Thoracic aorta (tissue), 2 donors: ENCODE data around the gene KDM6A. TPM values are rescaled to one million over a fixed set of nuclear protein-coding genes. Genes with fewer than 3 reads are reported as not detected.

ENCODE experiments used
- ATAC-seq: fragments of 150-250 bp; one replicate; pipeline ENCODE4 v1.8.0; 2017; ENCODE audit warnings: low read depth; ENCODE audit not compliant: insufficient number of reproducible peaks, low FRiP score
- DNase-seq: peaks from one replicate; pipeline ENCODE4 v3.0.0-alpha.2; 2020; ENCODE audit warnings: low spot score
- H3K27ac ChIP-seq, 2 donors: fragments of 200-600 bp; sonication (generic); 1 replicate in 1 of 2; 2 replicates in 1 of 2; pipeline ENCODE4 v1.5.1; 2016; ENCODE audit warnings: mild to moderate bottlenecking in 2 of 2, moderate library complexity in 2 of 2
- H3K27me3 ChIP-seq: fragments of 200-600 bp; sonication (generic); replicated peaks from 2 replicates; pipeline ENCODE4 v1.6.0; 2016; ENCODE audit warnings: mild to moderate bottlenecking; ENCODE audit not compliant: insufficient read depth
- H3K36me3 ChIP-seq: fragments of 200-600 bp; sonication (generic); one replicate; pipeline ENCODE4 v1.5.1; 2016
- H3K4me1 ChIP-seq, 2 donors: fragments of 200-600 bp; sonication (generic); 1 replicate in 1 of 2; 2 replicates in 1 of 2; pipeline versions ENCODE4 v1.5.1 to v1.6.0; 2016; ENCODE audit warnings: low read depth in 2 of 2, mild to moderate bottlenecking in 1 of 2; ENCODE audit not compliant: control insufficient read depth in 1 of 2
- H3K4me3 ChIP-seq: fragments of 200-600 bp; sonication (generic); 2 replicates; pipeline ENCODE4 v1.5.1; 2016; ENCODE audit warnings: mild to moderate bottlenecking
- H3K9me3 ChIP-seq: fragments of 200-600 bp; sonication (generic); 2 replicates; pipeline ENCODE4 v1.5.1; 2016
- CTCF ChIP-seq: fragments of 200-600 bp; sonication (generic); IDR thresholded peaks from one replicate; pipeline ENCODE4 v1.5.1; 2019; ENCODE audit warnings: antibody characterized with exemption
- total RNA-seq, 2 donors: library from RNA; depleted of rRNA; stranded (reverse); fragments of >200 nt; gene quantifications; one replicate each; pipeline versions ENCODE4 v1.1.0 to v1.2.3, GENCODE V29; 2016

KDM6A gene
- total RNA-seq, 2 donors from 2014 or later: 18.3 to 26.9 TPM

GRCh38 chrX:45006002-45006800 lies 133.2 kb downstream of the KDM6A start:
- TF ChIP-seq CTCF: no peak
- DNase-seq: no peak
- H3K27ac ChIP-seq: no peak overlapping the region
- H3K4me3 ChIP-seq: no peak overlapping the region
- peaks cover 0 to 3% of the 10 kb centered on the region in 2 donors for H3K4me1 ChIP-seq
- ATAC-seq: no peak
- H3K36me3 ChIP-seq: no peaks in the 10 kb centered on the region
- no peaks in the 10 kb centered on the region for H3K27me3 ChIP-seq
- H3K9me3 ChIP-seq: no peaks in the 10 kb centered on the region

GRCh38 chrX:45007598-45007997 lies 134.6 kb downstream of the KDM6A start:
- H3K36me3 ChIP-seq: no peaks in the 10 kb centered on the region
- no peaks in the 10 kb centered on the region for H3K27me3 ChIP-seq
- DNase-seq (no peak), ATAC-seq (no peak)
- H3K27ac ChIP-seq: no peak overlapping the region
- no peak for TF ChIP-seq CTCF
- no peaks in the 10 kb centered on the region for H3K4me1 ChIP-seq
- no peaks in the 10 kb centered on the region for H3K9me3 ChIP-seq
- no peak overlapping the region for H3K4me3 ChIP-seq

GRCh38 chrX:45009371-45010000 lies 136.5 kb downstream of the KDM6A start:
- H3K27ac ChIP-seq: no peak overlapping the region
- no peaks in the 10 kb centered on the region for H3K9me3 ChIP-seq
- no peak for DNase-seq
- no peaks in the 10 kb centered on the region for H3K27me3 ChIP-seq
- no peak overlapping the region for H3K4me3 ChIP-seq
- no peaks in the 10 kb centered on the region for H3K4me1 ChIP-seq
- TF ChIP-seq CTCF: no peak
- no peak for ATAC-seq
- no peaks in the 10 kb centered on the region for H3K36me3 ChIP-seq

- Histone ChIP-seq H3K9me3 (no peaks in the 10 kb centered on the region), H3K4me3 (no peak overlapping the region), H3K27me3 (no peaks in the 10 kb centered on the region), H3K27ac (no peak overlapping the region), H3K4me1 (no peaks in the 10 kb centered on the region), H3K36me3 (no peaks in the 10 kb centered on the region)
- no peak for TF ChIP-seq CTCF
- ATAC-seq: no peak
- no peak for DNase-seq
Observed at GRCh38 chrX:45011131-45011530, 138.1 kb downstream of the KDM6A start.

GRCh38 chrX:45011597-45011996 lies 138.6 kb downstream of the KDM6A start:
- ATAC-seq (no peak), DNase-seq (no peak)
- no peak for TF ChIP-seq CTCF
- Histone ChIP-seq H3K4me1 (no peaks in the 10 kb centered on the region), H3K27ac (no peak overlapping the region), H3K4me3 (no peak overlapping the region), H3K27me3 (no peaks in the 10 kb centered on the region), H3K9me3 (no peaks in the 10 kb centered on the region), H3K36me3 (no peaks in the 10 kb centered on the region)
